ENCODE results near the gene PCDHB11. TPM values are rescaled to one million over a fixed set of nuclear protein-coding genes. Genes with fewer than 3 reads are reported as not detected.
"Not testable (repeated sequence)": the region's sequence is repeated elsewhere in the genome, so short reads cannot be mapped to it uniquely, and the experiment has no call there.

PCDHB11 gene
- total and polyA plus RNA-seq, 2 donors (not counting 1 experiment from before 2014, with no cell fraction given) = 0.36 to 1.7 TPM

DNA sequence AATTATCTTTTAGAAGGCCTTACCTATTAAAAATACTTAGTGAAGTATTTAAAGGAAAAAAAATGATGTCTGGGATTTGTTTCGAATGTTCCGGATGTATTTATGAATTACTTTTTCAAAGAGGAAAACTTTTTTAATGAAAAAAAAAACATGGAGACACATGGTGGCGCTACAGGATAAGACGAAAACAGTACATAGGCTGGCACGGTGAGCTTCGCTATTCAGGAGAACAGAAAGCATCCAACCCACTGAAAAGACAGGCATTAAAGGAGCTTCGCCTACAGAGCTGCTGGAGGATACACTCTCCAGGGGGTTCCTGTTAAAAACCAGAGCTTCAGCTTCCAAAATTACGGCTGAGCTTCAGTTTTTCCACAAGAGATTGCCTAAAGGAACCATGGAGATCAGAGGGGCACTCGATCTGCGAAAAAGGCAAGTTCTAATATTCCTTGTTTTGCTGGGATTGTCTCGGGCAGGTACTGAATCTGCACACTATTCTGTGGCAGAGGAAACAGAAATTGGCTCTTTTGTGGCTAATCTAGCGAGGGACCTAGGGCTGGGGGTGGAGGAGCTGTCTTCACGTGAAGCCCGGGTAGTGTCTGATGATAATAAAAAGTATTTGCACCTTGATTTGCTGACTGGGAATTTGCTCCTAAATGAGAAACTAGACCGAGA, 23.8 kb downstream of the PCDHB11 start, which contains the start of gene PCDHB14:
Gene PCDHB14, plus strand, starts transcription at position 232 of the 672 bp plus-strand sequence. Its CDS starts 163 bp downstream, at position 395.
- DNase-seq (ENCODE audit: low read depth in 2 of 2) = peak; percentile 13 to 21
- Histone ChIP-seq H3K36me3 (ENCODE audit: control insufficient read depth, insufficient read depth, low read length) (no peaks in the 10 kb centered on the region), H3K9ac (ENCODE audit: insufficient read depth, low read length) (no peak within 1 kb of the TSS), H3K27me3 (ENCODE audit: control insufficient read depth, insufficient read depth, low read length) (no peaks in the 10 kb centered on the region), H3K4me3 (replicated peaks in 1 of 4; ENCODE audit: control extremely low read depth in 1 of 4, insufficient read depth in 1 of 4, low read depth in 3 of 4, low read length in 4 of 4) (peak within 1 kb of the TSS in 2 of 4 experiments; percentile 16 to 42), H3K27ac (ENCODE audit: insufficient read depth, low read length) (no peak within 1 kb of the TSS), H3K79me2 (ENCODE audit: control insufficient read depth, insufficient read depth, low read length) (no peaks in the 10 kb centered on the region), H3K4me2 (ENCODE audit: extremely low read depth, insufficient read depth, low read length) (no peak within 1 kb of the TSS), H3K4me1 (ENCODE audit: control insufficient read depth, extremely low read depth, insufficient read depth, low read length) (no peaks in the 10 kb centered on the region), H4K20me1 (ENCODE audit: control insufficient read depth, extremely low read depth, insufficient read depth, low read length) (no peaks in the 10 kb centered on the region), H2AFZ (ENCODE audit: low read length) (no peak within 1 kb of the TSS), H3K9me3 (ENCODE audit: control insufficient read depth, insufficient read depth, low read depth, low read length) (no peaks in the 10 kb centered on the region)
- TF ChIP-seq EZH2 (IDR thresholded peaks at IDR 0.05; ENCODE audit: low read length, missing control alignments) = no peak
- TF ChIP-seq CTCF (conservative IDR thresholded peaks at IDR 0.05 in 1 of 2, IDR thresholded peaks at IDR 0.05 in 1 of 2; ENCODE audit: low read depth in 1 of 2, low read length in 2 of 2) = no peak

- not testable (repeated sequence) for H4K20me1 ChIP-seq (ENCODE audit: control insufficient read depth, extremely low read depth, insufficient read depth, low read length); DNase-seq (ENCODE audit: low read depth in 2 of 2); H3K27ac ChIP-seq (ENCODE audit: insufficient read depth, low read length); H2AFZ ChIP-seq (ENCODE audit: low read length); H3K27me3 ChIP-seq (ENCODE audit: control insufficient read depth, insufficient read depth, low read length); H3K4me1 ChIP-seq (ENCODE audit: control insufficient read depth, extremely low read depth, insufficient read depth, low read length); H3K9me3 ChIP-seq (ENCODE audit: control insufficient read depth, insufficient read depth, low read depth, low read length); H3K36me3 ChIP-seq (ENCODE audit: control insufficient read depth, insufficient read depth, low read length); H3K4me3 ChIP-seq (replicated peaks in 1 of 4; ENCODE audit: control extremely low read depth in 1 of 4, insufficient read depth in 1 of 4, low read depth in 3 of 4, low read length in 4 of 4); H3K4me2 ChIP-seq (ENCODE audit: extremely low read depth, insufficient read depth, low read length); H3K79me2 ChIP-seq (ENCODE audit: control insufficient read depth, insufficient read depth, low read length); H3K9ac ChIP-seq (ENCODE audit: insufficient read depth, low read length)
Observed at GRCh38 chr5:141224844-141225243, 25.4 kb downstream of the PCDHB11 start.

GRCh38 chr5:141225421-141225820, 26.0 kb downstream of the PCDHB11 start:
- H3K4me3 ChIP-seq (replicated peaks in 1 of 4; ENCODE audit: control extremely low read depth in 1 of 4, insufficient read depth in 1 of 4, low read depth in 3 of 4, low read length in 4 of 4); H3K4me2 ChIP-seq (ENCODE audit: extremely low read depth, insufficient read depth, low read length); DNase-seq (ENCODE audit: low read depth in 2 of 2); H3K27me3 ChIP-seq (ENCODE audit: control insufficient read depth, insufficient read depth, low read length); H2AFZ ChIP-seq (ENCODE audit: low read length); H3K9ac ChIP-seq (ENCODE audit: insufficient read depth, low read length); H4K20me1 ChIP-seq (ENCODE audit: control insufficient read depth, extremely low read depth, insufficient read depth, low read length); H3K79me2 ChIP-seq (ENCODE audit: control insufficient read depth, insufficient read depth, low read length); H3K27ac ChIP-seq (ENCODE audit: insufficient read depth, low read length); H3K9me3 ChIP-seq (ENCODE audit: control insufficient read depth, insufficient read depth, low read depth, low read length); H3K4me1 ChIP-seq (ENCODE audit: control insufficient read depth, extremely low read depth, insufficient read depth, low read length); H3K36me3 ChIP-seq (ENCODE audit: control insufficient read depth, insufficient read depth, low read length): not testable (repeated sequence)

DNA sequence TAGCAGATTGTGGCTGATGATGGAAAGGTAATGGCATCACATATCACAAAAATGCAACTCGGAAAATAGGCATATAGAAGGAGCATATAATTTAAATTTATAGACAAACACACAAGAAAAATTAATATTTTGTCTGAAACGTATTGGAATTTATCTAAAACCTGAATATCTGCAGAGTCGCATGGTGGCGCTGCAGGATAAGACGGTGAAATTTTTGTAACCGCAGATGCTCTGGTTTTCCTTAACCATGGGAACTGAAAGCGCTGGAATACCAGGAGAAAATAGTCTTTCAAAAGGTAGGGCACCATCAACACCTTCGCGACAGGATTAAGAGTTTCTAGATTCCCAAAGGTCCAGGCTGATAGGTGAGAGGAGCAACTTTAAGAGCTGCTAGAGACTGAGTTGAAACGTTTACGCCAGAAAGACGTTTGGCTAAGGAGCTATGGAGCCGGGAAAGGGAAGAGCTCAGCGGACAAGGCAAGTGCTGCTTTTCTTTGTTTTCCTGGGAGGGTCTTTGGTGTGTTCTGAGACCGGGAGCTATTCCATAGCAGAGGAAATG, 34.8 kb downstream of the PCDHB11 start:
- DNase-seq (ENCODE audit: low read depth in 2 of 2) = peak in 1 of 2 donors; percentile 4
- H2AFZ ChIP-seq (ENCODE audit: low read length) = no peak overlapping the region
- H3K27me3 ChIP-seq (ENCODE audit: control insufficient read depth, insufficient read depth, low read length) = no peaks in the 10 kb centered on the region
- no peak for TF ChIP-seq EZH2 (IDR thresholded peaks at IDR 0.05; ENCODE audit: low read length, missing control alignments)
- TF ChIP-seq CTCF (conservative IDR thresholded peaks at IDR 0.05 in 1 of 2, IDR thresholded peaks at IDR 0.05 in 1 of 2; ENCODE audit: low read depth in 1 of 2, low read length in 2 of 2) = peak in 1 of 2 donors; percentile 11
- H3K9me3 ChIP-seq (ENCODE audit: control insufficient read depth, insufficient read depth, low read depth, low read length) = no peaks in the 10 kb centered on the region
- H3K9ac ChIP-seq (ENCODE audit: insufficient read depth, low read length) = no peak overlapping the region
- no peak overlapping the region for H3K4me2 ChIP-seq (ENCODE audit: extremely low read depth, insufficient read depth, low read length)
- no peaks in the 10 kb centered on the region for H3K36me3 ChIP-seq (ENCODE audit: control insufficient read depth, insufficient read depth, low read length)
- H3K79me2 ChIP-seq (ENCODE audit: control insufficient read depth, insufficient read depth, low read length) = no peaks in the 10 kb centered on the region
- no peak overlapping the region for H3K27ac ChIP-seq (ENCODE audit: insufficient read depth, low read length)
- H3K4me1 ChIP-seq (ENCODE audit: control insufficient read depth, extremely low read depth, insufficient read depth, low read length) = no peaks in the 10 kb centered on the region
- H3K4me3 ChIP-seq (replicated peaks in 1 of 4; ENCODE audit: control extremely low read depth in 1 of 4, insufficient read depth in 1 of 4, low read depth in 3 of 4, low read length in 4 of 4) = peak overlapping the region in 2 of 4 experiments; percentile 18 to 36
- H4K20me1 ChIP-seq (ENCODE audit: control insufficient read depth, extremely low read depth, insufficient read depth, low read length) = no peaks in the 10 kb centered on the region

DNA sequence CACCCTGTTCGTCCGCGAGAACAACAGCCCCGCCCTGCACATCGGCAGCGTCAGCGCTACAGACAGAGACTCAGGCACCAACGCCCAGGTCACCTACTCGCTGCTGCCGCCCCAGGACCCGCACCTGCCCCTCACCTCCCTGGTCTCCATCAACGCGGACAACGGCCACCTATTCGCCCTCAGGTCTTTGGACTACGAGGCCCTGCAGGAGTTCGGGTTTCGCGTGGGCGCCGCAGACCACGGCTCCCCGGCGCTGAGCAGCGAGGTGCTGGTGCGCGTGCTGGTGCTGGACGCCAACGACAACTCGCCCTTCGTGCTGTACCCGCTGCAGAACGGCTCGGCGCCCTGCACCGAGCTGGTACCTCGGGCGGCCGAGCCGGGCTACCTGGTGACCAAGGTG, 36.5 kb downstream of the PCDHB11 start:
- H3K4me1 ChIP-seq (ENCODE audit: control insufficient read depth, extremely low read depth, insufficient read depth, low read length); H4K20me1 ChIP-seq (ENCODE audit: control insufficient read depth, extremely low read depth, insufficient read depth, low read length); H3K4me2 ChIP-seq (ENCODE audit: extremely low read depth, insufficient read depth, low read length); H3K36me3 ChIP-seq (ENCODE audit: control insufficient read depth, insufficient read depth, low read length); H3K27ac ChIP-seq (ENCODE audit: insufficient read depth, low read length); H3K27me3 ChIP-seq (ENCODE audit: control insufficient read depth, insufficient read depth, low read length); H3K4me3 ChIP-seq (replicated peaks in 1 of 4; ENCODE audit: control extremely low read depth in 1 of 4, insufficient read depth in 1 of 4, low read depth in 3 of 4, low read length in 4 of 4); H3K79me2 ChIP-seq (ENCODE audit: control insufficient read depth, insufficient read depth, low read length); DNase-seq (ENCODE audit: low read depth in 2 of 2); H2AFZ ChIP-seq (ENCODE audit: low read length); H3K9ac ChIP-seq (ENCODE audit: insufficient read depth, low read length); H3K9me3 ChIP-seq (ENCODE audit: control insufficient read depth, insufficient read depth, low read depth, low read length): not testable (repeated sequence)

Data from fibroblast of lung (primary cell).